ENCODE measurements around the gene HRH3.

The HRH3 gene

GRCh38 chr20:62231292-62231691, 11.2 kb upstream of the HRH3 start:
- Histone ChIP-seq H3F3A (ENCODE audit: control insufficient read depth, insufficient read depth) (no peaks in the 10 kb centered on the region), H3K4me1 (ENCODE audit: control insufficient read depth, low read length) (no peaks in the 10 kb centered on the region), H3K27ac (ENCODE audit: low read depth, low read length) (no peak overlapping the region), H3K79me2 (ENCODE audit: control insufficient read depth, low read length) (no peaks in the 10 kb centered on the region), H3K4me3 (ENCODE audit: low read length) (no peak overlapping the region), H3K4me2 (ENCODE audit: low read length) (no peak overlapping the region), H3K27me3 (ENCODE audit: control insufficient read depth, low read length) (no peaks in the 10 kb centered on the region), H4K20me1 (ENCODE audit: control insufficient read depth, insufficient read depth, low read depth, low read length) (no peaks in the 10 kb centered on the region), H3K36me3 (ENCODE audit: control insufficient read depth, low read length) (no peaks in the 10 kb centered on the region), H3K9me2 (replicated peaks; ENCODE audit: control insufficient read depth, low read length) (no peaks in the 10 kb centered on the region), H3K9me3 (ENCODE audit: control insufficient read depth, insufficient read depth, low read length) (no peaks in the 10 kb centered on the region; the same call in 1 of the 2 replicates)
- TF ChIP-seq CTCF (IDR thresholded peaks at IDR 0.05; ENCODE audit: low read depth, low read length, poor library complexity, severe bottlenecking), result no peak
- TF ChIP-seq EZH2phosphoT487 (IDR thresholded peaks at IDR 0.05; ENCODE audit: borderline replicate concordance, low read length), result no peak

GRCh38 chr20:62230696-62231095, 10.6 kb upstream of the HRH3 start:
- H3K79me2 ChIP-seq (ENCODE audit: control insufficient read depth, low read length), result no peaks in the 10 kb centered on the region
- no peaks in the 10 kb centered on the region for H3F3A ChIP-seq (ENCODE audit: control insufficient read depth, insufficient read depth)
- no peak overlapping the region for H3K4me2 ChIP-seq (ENCODE audit: low read length)

GRCh38 chr20:62230276-62230675, 10.2 kb upstream of the HRH3 start:
- H3K9me2 ChIP-seq (replicated peaks; ENCODE audit: control insufficient read depth, low read length), result no peaks in the 10 kb centered on the region
- TF ChIP-seq CTCF (IDR thresholded peaks at IDR 0.05; ENCODE audit: low read depth, low read length, poor library complexity, severe bottlenecking) (no peak), EZH2phosphoT487 (IDR thresholded peaks at IDR 0.05; ENCODE audit: borderline replicate concordance, low read length) (no peak)
- H3K4me3 ChIP-seq (ENCODE audit: low read length), result no peak overlapping the region
- H3K79me2 ChIP-seq (ENCODE audit: control insufficient read depth, low read length), result no peaks in the 10 kb centered on the region
- no peak overlapping the region for H3K27ac ChIP-seq (ENCODE audit: low read depth, low read length)
- no peaks in the 10 kb centered on the region for H3F3A ChIP-seq (ENCODE audit: control insufficient read depth, insufficient read depth)
- H3K36me3 ChIP-seq (ENCODE audit: control insufficient read depth, low read length), result no peaks in the 10 kb centered on the region
- H3K4me1 ChIP-seq (ENCODE audit: control insufficient read depth, low read length), result no peaks in the 10 kb centered on the region
- no peaks in the 10 kb centered on the region for H3K27me3 ChIP-seq (ENCODE audit: control insufficient read depth, low read length)
- no peaks in the 10 kb centered on the region for H4K20me1 ChIP-seq (ENCODE audit: control insufficient read depth, insufficient read depth, low read depth, low read length)
- H3K4me2 ChIP-seq (ENCODE audit: low read length), result no peak overlapping the region
- no peaks in the 10 kb centered on the region; the same call in 1 of the 2 replicates for H3K9me3 ChIP-seq (ENCODE audit: control insufficient read depth, insufficient read depth, low read length)

More at GRCh38 chr20:62230696-62231095, 10.6 kb upstream of the HRH3 start:
- no peak overlapping the region for H3K4me3 ChIP-seq (ENCODE audit: low read length)
- H3K27ac ChIP-seq (ENCODE audit: low read depth, low read length), result no peak overlapping the region
- no peaks in the 10 kb centered on the region for H3K9me2 ChIP-seq (replicated peaks; ENCODE audit: control insufficient read depth, low read length)
- H4K20me1 ChIP-seq (ENCODE audit: control insufficient read depth, insufficient read depth, low read depth, low read length), result no peaks in the 10 kb centered on the region
- H3K4me1 ChIP-seq (ENCODE audit: control insufficient read depth, low read length), result no peaks in the 10 kb centered on the region
- H3K36me3 ChIP-seq (ENCODE audit: control insufficient read depth, low read length), result no peaks in the 10 kb centered on the region
- TF ChIP-seq EZH2phosphoT487 (IDR thresholded peaks at IDR 0.05; ENCODE audit: borderline replicate concordance, low read length) (no peak), CTCF (IDR thresholded peaks at IDR 0.05; ENCODE audit: low read depth, low read length, poor library complexity, severe bottlenecking) (no peak)
- no peaks in the 10 kb centered on the region; the same call in 1 of the 2 replicates for H3K9me3 ChIP-seq (ENCODE audit: control insufficient read depth, insufficient read depth, low read length)
- H3K27me3 ChIP-seq (ENCODE audit: control insufficient read depth, low read length), result no peaks in the 10 kb centered on the region
